GM18499 (cell line): ENCODE data around the gene HPCAL4.

Experiments used
- ATAC-seq: cut with Tn5 transposase; IDR thresholded peaks from one replicate; pipeline ENCODE4 v1.9.1; 2021; ENCODE audit warnings: moderate number of reproducible peaks; ENCODE audit not compliant: insufficient read depth, unreplicated experiment

HPCAL4 gene

DNA sequence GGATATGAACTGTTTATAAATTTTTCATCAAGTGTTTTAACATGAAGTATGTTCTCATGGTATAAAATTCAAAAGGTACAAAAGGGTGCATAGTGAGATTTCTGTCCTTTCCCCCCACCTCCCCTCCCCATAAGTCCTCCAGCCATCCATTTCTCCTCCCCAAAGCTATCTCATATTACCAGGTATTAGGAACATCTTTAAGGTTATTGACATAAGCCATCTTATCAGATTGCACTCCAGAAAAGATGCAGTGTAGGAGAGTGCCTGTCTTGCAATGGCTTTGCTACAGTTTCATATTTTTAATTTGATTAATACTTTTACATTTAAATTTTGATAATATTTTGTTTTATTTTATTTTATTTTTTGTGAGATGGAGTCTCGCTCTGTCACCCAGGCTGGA, 13.5 kb upstream of the HPCAL4 start:
- no peak for ATAC-seq

DNA sequence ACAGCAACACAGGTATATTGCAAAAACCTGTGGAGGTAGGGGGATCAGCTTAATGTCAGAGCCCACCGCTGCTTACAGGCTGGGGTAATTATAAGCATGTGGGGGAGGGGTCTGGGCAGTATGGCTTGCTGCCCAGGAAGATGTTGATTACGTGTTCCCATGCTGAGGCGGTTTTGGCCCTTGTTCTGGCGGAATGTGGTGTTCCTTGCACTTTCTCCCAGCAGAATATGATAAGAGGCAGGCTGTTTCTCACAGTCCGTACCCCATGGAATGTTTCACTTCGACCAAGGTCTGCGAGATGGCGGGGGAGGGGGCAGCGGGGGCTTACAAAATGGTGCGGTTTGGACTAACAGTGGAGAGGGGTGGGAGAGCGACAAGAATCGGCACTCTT, 9.8 kb upstream of the HPCAL4 start:
- no peak for ATAC-seq

DNA sequence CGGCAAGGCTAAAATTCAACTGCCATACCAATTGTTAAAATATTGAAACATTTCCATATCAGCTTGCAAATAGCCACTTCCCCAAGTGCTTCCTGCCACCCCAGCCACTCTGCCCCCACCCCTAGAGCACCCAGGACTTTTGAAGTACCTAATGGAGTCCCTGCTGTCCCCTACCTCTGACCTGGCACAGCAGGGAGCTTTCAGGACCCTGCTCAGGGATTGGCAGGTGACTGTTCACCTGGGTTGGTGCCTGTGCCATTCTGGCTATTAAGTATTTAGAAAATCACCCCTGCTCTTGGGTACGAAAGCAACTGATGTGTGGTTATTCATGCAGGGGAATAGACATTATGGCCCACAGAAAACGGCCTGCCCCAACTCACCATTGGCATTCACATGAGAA, 9.1 kb upstream of the HPCAL4 start:
- ATAC-seq, result no peak

DNA sequence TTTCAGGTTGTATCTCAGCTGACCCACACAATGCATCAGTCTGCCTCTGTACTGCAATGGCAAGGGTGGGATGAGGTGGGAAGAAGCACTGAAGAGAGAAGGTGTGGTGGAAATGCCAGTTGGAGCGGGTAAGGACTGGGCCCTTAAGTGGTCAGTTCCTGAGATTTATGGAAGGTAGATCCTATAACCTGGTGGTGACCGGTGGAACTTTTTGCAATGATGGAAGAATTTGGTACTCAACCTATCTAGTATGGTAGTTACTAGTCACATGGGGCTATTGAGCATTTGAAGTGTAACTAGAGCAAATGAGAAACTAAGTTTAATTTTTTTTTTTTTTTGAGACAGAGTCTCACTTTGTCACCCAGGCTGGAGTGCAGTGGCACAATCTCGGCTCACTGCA, 8.2 kb upstream of the HPCAL4 start:
- no peak for ATAC-seq

DNA sequence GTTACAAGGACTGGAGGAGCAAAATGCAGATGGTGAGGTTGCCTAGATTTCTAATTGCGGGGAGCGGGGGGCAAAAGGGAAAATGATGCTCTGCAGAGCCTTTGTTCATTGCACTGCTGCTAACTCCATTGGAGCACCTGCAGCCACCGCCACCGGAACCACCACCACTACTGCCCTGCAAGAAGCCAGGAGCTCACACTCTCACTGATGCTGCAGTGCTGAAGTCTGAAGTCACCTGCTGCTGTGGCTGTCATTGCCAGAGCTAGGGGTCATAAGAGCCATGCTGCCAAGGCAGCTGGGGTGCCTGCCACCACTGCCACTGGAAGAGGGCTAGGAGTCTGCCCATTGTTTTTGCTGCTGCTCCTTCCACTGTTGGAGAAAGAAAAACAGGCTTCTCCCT, 7.3 kb upstream of the HPCAL4 start:
- no peak for ATAC-seq

DNA sequence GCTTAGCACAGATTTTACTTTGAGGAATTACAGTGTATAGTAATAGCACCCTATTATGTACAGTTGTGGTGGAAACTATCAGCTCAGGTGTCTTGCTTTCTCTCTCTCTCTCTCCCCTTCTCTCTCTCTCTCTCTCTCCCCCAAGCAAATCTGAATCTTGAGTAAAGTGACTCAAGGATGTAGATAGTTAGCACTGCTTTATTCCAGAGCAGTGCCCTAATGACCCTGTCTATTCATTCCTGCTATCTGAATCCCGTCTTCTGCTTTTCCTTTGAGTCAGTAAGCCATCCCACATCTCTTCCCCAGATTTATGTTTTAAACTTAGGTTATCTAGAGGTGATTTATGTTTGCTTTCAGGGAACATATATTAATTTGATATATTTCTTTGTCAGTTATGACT, 5.2 kb upstream of the HPCAL4 start:
- no peak for ATAC-seq

DNA sequence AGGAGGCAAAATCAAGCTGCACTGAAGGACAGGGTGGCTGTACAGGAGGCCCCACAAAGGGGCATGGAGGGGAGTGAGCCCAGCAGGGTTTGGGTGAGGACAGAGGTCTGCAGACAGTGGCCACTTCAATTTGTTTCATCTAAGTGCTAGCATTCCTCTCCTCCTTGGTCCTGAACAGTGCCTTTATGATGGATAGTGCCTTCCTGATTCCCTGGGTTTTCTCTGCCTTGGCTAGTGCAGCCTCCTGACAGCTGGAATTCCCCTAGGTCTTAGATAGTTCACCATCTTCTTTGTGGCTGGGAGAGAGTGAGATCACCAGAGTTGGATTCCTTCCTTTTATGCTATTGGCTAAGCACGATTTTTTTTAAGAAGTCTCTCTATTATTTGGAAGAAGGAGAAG, 3.8 kb upstream of the HPCAL4 start:
- no peak for ATAC-seq

DNA sequence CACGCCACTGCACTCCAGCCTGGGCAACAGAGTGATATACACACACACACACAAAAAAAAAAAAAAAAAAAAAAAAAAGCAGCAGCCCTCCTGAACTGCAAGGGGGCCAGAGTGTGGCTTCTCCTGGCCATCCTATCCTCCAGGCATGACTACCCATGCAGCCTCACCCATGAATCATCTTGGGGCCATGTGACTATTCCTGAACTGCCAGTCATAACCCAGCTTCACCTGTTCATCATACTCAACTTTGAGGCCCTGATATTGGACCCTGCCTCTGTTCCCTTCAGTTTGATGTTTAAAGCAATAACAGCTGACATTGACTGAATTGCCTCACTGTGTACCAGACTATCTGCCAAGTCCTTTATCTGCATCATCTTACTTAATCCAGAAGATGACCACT, 2.8 kb upstream of the HPCAL4 start:
- no peak for ATAC-seq

DNA sequence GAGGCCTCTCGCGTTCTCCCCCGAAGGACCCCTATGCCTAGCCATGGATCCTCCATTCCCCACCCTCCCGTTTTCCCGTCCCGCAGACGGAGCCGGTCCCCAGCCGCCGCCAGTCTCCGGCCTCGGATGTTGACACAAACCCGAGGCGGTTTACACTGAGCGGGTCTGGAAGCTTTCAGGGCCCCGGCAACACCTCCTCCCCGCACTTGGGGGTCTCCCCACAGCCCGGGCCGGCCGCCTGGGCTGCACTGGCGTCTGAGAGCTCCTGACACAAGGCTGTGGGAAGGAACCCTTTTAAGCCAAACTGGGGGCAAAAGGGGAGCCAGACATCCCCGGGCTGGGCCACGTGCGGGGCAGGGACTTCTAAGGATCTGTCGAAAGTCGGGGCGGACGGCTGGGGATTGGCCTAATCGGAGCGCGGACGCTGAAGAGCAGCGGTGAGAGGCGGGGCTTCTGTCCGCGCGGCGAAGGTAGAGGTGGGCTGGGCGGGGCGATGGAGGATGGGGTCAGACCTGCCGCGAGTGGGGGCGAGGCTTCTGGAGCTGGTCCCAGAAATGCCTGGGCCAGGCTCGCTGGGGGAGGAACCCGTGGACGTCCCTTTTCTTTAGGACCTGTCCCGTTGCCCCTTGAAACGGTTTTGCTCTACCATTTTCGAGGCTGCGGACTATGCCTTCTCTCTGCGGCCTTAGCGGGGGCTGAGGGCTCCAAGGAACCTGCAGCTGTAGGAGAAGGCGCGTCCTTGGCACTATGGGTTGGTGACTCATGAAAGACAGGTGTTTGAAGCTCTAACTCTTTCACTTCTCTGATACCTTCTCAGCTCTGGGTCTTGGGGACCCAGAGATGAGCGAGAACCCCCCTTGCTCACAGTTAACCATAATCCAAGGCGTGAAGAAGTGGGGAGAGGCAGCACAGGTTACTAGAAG, 1.2 kb upstream of the HPCAL4 start:
- no peak for ATAC-seq

DNA sequence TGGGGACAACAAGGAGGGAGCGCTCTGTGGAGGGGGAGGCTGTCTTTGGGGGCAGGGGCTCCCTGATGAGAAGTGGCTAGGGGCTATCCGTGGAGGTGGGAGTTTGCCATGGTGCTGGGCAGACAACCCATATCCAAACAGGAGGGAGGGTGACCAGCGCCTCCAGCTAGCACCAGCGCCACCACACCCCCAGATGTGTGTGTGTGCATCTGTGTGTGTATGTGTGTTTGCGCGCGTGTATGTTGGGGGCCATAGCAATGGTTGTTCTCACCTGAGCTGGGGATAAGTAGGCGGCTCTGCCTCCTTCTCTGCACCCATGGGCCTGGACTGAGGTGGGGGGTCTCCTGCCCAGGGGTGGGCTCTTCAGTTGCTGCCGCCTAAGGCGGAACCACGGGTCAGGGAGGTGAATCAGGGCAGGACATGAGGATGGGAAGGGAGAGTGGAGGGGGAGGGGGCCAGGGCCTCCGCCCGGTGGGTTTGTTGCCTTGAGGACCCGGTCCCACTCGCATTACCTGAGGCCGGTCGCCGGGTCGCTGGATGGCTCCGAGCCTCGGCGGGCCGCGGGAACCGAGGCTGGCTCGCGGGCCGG, 345 bp downstream of the HPCAL4 start:
- no peak for ATAC-seq

DNA sequence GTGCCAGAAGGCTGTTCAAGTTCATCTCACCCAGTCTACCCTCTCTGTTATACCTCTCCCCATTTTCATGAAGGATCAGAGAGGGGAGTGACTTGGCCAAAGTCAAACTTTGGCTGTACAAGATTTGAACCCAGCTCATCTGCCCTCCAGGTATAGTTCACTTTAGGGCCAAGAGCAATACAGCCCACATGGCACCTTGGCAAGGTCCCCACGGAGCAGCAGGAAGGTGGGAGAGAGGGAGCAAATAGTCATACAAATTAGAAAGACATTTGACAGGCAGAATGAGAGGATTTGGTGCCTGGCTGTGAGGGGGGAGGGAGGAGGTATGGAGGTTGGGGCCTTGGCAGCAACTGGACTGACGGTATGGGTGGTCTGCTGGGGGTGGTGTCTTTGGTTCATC, 1.0 kb downstream of the HPCAL4 start:
- ATAC-seq, result no peak

DNA sequence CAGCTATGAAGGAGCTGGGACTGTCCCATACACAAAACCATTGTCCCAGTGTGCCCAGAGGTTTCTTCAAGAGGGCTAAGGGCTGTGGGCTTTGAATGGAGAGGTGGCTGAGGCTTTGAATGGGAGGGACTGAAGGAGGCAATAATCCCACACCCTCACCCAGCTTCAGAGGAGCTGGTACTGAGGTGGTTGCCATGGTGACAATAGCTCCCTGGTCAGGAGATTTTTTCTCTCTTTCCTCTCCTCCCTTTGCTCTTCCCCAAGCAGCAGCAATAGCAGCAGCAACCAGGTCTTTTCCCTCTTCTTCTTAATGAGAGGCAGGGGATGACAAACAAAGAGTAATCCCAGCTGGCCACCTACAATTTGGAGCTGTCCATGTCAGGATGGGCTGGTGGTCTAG, 1.6 kb downstream of the HPCAL4 start:
- no peak for ATAC-seq

DNA sequence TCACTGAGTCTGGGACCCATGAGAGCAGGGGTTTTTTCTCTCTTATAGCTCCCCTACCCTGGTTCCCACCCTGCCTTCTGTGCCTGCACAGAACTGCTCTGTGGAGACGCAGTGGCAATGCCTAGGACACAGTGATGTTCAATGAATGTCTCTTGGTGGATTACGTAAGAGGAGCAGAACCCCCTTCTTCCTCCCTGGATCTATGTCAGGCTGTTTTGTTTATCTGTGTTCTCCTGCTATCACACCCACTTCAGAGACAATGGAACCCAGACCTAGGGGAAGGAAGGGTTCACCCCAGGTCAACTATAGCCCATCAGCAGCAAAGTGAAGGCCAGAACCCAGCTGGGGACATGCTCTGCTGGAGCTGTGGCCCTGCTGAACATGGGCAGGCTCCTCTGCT, 2.0 kb downstream of the HPCAL4 start:
- ATAC-seq, result no peak

DNA sequence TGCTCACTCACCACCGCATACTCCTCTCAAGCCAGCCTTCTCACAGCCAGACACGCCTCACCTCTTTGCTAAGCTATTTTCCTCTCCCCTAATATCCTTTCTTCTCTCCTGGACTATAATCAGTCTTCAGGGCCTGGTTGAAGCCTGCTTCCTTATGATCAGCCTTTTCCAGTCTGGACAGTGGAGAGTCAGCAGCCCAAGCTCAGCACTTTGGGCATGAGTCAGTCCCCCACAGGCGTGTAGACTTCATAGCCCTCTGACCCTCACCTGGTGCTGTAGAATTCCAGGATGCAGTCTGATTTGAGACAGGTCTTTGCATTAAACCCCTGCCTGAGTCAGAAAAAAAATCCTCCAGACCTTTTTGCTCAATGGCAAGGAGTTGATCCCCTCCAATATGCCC, 2.5 kb downstream of the HPCAL4 start:
- no peak for ATAC-seq

DNA sequence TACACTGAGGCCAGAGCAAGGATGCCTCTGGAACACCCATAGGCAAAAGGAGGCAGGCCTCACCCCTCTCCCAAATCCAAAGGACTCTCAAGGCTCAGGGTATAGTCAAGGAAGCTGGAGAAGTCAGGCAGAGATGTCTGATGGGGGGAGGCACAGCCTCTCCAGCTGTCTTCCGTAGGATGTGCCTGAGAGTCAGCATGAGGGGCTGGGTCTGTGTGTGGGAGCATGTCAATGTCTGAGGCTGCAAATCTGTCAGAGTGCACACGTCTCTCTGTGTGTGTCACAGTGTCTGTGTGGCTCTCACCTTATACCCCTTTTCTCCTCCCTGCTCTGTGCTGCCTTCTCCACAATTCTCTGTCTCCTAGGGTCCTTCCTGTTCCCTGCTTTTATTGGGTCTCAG, 4.0 kb downstream of the HPCAL4 start:
- no peak for ATAC-seq

DNA sequence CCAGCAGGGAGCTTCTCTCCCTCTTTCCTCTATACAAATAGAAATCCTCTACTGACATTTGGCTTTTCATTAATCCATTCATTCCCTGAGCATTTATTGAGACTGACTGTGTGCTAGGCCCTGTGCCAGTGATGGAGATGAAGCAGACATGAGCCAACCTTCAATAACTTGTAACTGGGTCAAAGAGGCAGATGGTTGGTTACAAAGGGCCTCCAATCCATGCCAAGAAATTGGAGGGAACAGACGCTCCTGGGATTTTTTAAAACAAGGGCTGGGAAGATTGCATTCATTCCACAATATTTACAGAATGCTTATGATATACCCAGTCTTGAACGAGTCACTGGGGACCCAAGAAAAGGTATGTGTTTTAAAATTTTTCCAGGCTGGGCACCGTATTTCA, 6.2 kb downstream of the HPCAL4 start:
- ATAC-seq, result no peak

DNA sequence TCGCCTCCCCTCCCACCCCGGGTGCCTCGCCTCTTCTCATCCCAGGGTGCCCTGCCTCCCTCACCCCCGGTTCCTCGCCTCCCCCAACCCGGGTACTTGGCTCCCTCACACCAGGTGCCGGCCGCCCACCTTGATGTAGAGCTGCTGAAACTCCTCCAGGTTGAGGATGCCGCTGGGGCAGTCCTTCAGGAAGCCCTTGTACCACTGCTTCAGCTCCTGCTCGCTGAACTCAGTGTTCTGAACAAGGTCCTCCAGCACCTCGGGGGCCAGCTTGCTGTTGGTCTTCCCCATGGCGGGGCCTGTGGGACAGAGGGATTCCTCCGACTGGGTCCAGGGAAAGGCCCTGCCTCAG, 6.9 kb downstream of the HPCAL4 start:
- ATAC-seq, result no peak

DNA sequence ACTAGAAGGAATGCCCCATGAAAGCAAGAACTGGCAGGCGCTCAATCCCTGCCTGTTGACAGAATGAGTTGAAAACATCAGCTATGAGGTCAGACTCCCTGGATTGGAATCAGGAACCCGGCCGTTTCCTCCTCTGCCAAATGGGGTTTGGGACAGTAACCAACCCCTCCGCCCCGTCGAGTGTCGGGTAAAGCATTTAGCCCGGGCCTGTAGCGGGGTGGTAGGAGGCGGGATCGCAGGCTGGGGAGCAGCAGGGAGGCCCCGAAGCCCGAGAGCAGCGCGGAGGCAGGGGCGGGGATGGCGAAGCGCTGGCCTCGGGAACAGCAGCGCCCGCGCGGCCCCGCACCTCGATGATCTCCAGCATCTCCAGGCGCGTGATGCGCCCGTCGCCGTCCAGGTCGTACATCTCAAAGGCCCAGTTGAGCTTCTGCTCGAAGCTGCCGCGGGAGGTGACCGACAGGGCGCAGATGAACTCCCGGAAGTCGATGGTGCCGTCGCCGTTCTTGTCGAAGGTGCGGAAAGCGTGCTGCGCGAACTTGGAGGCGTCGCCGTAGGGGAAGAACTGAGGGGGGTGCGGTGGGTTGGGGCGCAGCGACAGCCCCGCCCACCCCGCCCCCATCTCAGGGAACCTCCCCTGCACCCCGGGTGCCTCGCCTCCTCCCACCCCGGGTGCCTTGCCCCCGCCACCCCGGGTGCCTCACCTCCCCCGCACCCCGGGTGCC, 7.5 kb downstream of the HPCAL4 start:
- ATAC-seq, result no peak

DNA sequence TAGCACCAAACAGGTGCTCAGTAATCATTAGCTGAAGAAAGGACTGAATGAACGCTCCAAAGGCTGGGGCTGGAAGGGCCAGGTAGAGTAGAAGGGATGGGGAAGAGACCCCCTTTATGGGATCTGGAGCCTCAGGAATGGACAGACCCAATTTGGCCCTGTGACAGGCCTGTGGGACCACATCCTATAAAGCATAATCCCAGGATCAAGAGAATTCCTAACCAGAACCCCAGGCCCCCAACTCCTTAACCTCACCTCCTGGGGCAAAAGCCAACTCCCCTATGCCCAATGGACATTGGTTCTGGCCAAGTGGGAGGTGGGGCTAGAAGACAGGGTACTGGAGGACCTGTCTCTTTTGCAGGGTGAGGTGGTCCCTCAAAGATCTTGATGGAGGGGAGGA, 9.2 kb downstream of the HPCAL4 start:
- no peak for ATAC-seq

DNA sequence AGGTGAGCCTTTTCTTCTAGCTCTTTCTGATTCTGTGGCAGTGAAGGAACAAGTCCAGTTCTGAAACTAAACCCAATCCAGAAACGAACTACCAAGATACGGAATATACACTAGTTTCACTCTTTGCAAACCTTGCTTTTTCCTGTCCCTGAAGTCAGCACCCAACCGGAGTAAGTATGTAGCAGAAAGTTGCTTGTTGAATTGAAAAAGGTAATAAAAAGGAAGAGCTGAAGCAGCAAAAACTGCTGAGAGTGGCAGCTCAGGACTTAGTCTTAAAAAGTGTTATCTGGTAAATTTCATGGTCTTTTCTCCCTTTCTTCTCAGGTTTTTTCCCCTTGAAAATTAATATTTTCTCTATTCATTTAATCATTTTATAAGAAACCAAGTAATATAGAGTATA, 9.9 kb downstream of the HPCAL4 start:
- ATAC-seq, result no peak

DNA sequence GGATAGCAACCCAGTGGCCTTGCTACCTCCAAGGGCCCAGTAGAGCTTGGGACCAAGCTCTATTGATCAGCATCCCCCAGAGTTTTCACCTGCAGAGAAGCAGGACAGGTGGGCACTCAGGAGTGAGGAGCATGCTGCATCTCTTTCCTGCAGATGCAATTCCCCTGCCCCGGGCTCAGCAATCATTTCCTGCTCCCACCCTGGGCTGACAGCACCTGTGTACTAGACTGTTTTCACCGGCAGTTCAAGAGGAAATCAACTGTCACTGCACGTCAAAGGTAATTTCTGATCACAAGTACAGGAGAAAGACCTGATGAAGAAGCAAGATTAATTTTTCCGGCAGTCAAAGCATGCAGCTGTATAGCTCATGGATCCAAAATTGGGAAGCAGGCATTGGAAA, 10.5 kb downstream of the HPCAL4 start:
- ATAC-seq, result no peak

DNA sequence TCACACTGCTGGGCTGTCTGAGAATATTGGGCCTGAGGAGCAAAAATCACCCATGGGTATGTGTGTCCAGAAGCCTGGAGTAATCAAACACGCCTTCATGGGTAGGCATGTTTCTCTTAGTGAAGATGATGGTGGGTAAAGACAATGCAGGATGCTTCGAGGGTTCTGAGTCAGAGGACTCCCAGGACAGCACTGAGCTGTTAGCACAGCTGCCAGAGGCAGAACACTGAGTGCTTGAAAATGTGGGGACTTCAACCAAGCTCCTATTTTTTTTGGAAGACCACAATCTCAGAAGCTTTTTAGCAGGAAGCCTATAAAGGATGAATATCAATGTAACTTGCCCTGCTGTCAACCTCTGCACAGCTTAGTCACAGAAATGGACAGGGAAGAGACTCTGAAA, 11.4 kb downstream of the HPCAL4 start:
- ATAC-seq, result no peak
